ENCODE results near the gene DYRK1A. TPM values are rescaled to one million over a fixed set of nuclear protein-coding genes. Genes with fewer than 3 reads are reported as not detected.
"Not testable (repeated sequence)": the region's sequence is repeated elsewhere in the genome, so short reads cannot be mapped to it uniquely, and the experiment has no call there.

The DYRK1A gene
- total RNA-seq, 1 donor from 2014 or later: 32.7 TPM

- ATAC-seq: peak; percentile 23
Observed at GRCh38 chr21:37484535-37485474, 118.2 kb downstream of the DYRK1A start.

DNA sequence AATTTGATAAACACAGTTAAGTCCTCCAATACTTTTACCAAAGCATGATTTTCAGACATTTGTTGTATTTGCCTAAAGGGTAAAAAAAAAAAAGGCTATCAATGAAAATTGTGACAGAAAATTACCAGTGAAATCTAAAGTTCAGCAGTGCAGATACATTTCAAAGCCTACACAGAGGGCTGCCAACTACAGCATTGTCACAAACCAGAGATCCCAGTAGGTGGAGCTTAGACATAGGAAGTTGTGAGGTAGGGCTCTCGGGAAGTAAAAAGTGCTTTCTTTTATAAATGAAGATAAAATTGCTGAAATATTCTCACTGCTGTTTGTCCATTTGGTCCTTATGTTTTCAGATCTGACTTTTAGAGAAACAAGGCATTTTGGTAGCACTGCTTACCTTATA is 123.0 kb downstream of the DYRK1A start:
- no peak for ATAC-seq

DNA sequence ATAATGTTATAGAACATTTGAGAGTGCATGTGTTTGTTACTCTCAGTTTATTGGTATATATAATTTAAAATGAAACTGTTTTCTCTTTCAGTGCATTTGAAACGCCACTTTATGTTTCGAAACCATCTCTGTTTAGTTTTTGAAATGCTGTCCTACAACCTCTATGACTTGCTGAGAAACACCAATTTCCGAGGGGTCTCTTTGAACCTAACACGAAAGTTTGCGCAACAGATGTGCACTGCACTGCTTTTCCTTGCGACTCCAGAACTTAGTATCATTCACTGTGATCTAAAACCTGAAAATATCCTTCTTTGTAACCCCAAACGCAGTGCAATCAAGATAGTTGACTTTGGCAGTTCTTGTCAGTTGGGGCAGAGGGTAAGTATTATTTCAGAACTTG is 123.5 kb downstream of the DYRK1A start:
- ATAC-seq: no peak

GRCh38 chr21:37496972-37497371 is 130.4 kb downstream of the DYRK1A start:
- no peak for ATAC-seq

- no peak for ATAC-seq
Observed at GRCh38 chr21:37498664-37499063, 132.1 kb downstream of the DYRK1A start.

DNA sequence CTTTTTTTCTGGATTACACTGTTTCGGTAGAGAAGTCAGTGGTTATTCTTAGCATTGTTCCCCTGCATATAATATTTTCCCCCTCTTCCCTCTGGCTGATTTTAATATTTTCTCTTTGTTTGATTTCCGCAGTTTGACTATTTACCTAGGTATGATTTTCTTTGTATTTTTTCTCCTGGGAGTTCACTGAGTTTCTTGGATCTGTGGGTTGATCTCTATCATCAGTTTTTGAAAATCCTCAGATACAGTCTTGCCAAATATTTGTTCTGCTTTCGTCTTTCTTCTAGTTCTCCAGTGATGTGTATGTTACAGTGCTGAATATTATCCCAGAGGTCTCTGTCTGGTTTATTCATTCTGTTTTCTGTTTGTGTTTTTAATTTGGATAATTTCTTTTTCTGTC is 136.4 kb downstream of the DYRK1A start:
- no peak for ATAC-seq

- no peak for ATAC-seq
Observed at GRCh38 chr21:37503848-37504467, 137.4 kb downstream of the DYRK1A start.

DNA sequence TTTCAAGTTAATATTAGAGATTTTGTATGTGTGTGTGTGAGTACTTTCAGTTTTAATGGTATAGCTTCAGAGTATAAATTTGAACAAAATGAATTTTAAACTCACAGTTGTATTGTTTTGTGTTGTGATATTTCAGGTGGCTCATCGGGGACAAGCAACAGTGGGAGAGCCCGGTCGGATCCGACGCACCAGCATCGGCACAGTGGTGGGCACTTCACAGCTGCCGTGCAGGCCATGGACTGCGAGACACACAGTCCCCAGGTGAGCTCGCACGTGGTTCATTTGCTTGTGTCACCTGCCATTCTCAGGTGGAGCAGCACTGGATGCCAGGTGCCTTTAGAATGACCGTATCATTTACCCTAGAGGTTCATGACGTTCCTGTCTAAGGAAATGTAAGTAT is 139.4 kb downstream of the DYRK1A start:
- no peak for ATAC-seq

- ATAC-seq: peak; percentile 38
Observed at GRCh38 chr21:37507716-37508115, 141.1 kb downstream of the DYRK1A start.

GRCh38 chr21:37508341-37508740 is 141.8 kb downstream of the DYRK1A start:
- ATAC-seq: no peak

DNA sequence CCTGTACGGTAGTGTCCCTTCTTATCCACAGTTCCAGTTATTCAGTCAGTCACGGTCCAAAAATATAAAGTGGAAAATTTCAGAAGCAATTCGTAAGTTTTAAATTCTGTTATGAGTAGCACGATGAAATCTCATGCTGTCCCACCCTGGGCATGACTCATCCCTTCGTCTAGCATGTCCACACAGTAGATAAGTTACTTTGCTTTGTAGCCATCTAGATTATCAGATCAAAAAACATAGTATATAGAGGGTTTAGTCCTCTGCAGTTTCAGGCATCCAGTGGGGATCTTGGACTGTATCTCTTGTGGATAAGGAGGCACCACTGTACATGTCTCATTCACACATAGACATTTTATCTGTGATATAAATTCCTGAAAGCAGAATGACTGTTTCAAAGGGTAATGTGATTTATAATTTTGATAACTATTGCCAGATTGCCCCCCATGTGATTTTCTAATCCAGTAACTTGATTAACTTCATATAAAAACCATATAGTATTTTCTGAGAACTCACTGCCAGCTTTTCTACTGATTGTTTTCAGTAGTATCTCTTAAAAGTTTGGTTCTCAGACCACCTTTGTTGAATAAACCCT is 143.3 kb downstream of the DYRK1A start:
- ATAC-seq: no peak

- no peak for ATAC-seq
Observed at GRCh38 chr21:37511848-37512247, 145.3 kb downstream of the DYRK1A start.

- no peak for ATAC-seq
Observed at GRCh38 chr21:37513383-37513782, 146.8 kb downstream of the DYRK1A start.

DNA sequence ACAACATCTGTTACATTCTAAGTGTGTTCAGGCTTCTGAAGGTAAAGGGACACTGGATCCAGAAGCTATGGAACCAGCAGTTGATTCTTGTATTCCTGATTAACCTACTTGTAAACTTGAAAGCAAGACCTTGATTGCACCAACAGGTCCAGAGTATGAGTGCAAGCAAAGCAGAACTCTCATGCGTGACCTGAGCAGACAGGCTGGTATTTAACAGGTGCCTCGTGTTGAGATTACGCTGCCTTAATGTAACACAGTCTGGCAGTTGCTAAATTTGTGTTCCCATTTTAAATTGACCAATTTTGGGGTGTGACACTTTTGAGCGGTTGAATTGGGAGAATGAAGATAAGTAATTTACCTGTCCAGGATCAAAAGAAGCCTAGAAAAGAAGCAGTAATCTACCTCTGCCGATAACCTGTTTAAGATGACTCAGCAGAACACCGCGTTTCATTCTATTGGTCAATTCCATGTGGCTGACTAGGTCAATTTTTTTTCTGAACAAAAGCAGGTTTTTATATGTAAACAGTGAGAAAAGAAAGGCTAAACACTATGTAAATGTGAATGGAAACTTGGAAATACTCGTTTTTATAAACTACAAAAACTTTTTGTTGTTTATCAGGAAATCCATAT is 147.6 kb downstream of the DYRK1A start:
- peak; percentile 42 for ATAC-seq

GRCh38 chr21:37516998-37517397 is 150.4 kb downstream of the DYRK1A start:
- no peak for ATAC-seq

DNA sequence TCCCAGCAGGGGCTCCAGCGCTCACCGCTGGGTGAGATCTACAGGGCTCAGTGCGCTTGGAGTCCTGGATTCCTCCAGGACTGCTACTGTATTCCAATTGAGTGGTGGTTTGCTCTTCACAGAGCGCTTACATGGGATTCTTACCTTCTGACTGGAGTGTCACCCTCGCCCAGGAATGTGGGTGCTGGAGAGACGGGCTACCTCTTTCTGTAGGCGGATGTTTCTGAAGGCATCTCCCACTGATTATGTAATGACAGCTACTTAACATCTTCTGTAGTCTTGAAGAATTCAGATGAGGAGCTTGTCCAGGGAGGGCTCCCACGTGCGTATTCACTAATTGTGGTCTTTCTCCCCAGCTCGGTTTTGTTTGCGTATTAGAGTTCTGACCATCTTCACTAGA is 154.2 kb downstream of the DYRK1A start:
- no peak for ATAC-seq

DNA sequence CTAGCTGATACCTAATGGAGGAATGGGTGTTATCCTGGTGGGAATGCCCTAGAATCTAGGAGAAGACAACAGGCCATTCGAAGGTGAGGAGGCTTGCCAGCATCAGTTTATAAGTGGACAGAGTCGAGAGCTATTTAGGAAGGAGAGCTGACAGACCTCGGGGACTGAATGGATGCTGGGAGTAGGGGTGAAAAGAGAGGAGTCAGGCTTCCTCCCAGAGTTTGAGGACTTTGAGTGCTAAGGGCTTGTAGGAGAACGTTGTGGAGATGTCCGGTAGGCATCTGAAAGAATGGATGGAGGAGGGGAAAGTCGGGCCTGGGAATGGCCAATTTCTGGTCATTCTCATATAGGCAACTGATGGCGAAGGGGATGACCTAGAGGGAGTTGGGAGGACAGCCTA is 155.1 kb downstream of the DYRK1A start:
- ATAC-seq: no peak

DNA sequence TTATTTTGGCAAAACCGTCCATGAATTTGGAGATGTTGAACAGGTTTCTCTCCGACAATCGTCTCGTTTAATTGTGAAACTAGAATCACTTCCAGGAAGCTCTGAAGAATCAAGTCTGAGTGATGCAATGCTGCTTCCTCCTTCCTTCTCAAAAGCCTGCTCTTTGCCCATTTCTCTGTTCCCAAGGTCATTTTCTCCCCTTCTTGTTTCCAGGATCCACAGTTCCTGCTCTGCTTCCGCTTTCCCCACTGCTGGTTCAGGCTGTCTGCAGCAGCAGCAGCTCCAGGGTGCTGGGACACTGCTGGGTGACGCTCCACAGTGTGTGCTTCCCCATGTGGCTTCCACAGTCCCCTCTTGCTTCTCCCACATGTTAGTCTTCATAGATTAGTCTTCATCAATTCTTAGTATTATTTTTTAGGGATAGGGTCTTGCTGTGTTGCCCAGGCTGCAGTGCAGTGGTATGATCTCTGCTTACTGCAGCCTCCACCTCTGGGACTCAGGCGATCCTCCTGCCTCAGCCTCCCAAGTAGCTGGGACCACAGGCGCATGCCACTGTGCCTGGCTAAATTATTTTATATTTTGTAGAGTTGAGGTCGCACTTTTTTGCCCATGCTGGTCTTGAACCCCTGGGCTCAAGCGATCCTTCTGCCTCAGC is 156.2 kb downstream of the DYRK1A start:
- ATAC-seq: no peak

- ATAC-seq: not testable (repeated sequence)
Observed at GRCh38 chr21:37524944-37525343, 158.4 kb downstream of the DYRK1A start.

DNA sequence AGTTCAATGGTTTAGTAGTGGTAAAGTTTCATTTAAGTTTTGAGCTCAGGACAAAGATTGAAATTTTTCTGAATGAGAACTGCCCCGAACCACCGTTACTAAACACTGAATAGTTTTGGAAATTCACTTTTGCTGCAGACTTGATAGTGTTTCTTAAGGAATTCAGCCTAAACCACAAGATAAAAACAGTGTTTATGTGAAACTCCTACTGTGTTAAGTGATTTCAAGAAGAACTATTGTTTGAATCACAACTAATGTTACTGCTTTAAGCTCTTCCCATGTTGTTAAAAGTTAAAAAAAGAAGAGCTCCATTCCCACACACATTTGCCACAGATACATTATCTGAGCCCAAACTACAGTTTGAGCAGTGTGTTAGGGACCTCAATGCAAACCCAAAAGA is 159.2 kb downstream of the DYRK1A start:
- ATAC-seq: no peak

DNA sequence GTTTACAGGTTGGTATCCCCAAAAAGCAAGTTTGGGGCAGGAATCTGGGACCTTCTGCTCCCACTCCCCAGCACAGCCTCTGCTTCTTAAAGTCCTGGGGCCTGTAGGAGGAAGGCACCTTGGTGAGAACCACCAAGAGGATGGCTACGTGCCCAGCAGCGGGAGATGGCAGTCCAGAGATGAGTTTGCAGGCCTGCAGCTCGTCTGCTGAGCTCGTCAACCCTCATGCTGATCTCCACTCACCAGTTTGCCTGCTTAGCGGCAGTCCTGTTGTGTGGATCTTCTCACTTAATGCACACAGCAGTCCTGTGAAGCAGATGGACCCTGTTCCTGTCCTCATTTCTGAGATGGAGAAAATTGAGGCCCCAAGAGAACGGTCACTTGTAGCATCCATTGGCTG is 160.5 kb downstream of the DYRK1A start:
- no peak for ATAC-seq

DNA sequence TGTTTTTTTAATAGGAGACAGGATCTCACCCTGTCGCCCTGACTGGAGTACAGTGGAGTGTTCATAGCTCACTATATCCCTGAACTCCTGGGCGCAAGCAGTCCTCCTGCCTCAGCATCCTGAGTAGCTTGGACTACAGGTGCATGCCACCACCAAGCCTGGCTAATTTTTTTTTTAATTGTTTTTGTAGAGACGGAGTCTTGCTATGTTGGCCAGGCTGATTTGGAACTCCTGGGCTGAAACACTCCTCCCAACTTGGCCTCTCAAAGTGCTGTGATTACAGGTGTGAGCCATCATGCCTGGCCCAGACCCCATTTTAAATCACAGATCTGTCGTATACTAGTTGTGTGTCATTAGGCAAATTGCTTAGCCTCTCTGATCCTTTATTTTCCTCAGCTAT is 161.1 kb downstream of the DYRK1A start:
- ATAC-seq: no peak

Data from esophagus mucosa (tissue), 1 donor.